MM.1S (cell line): ENCODE data around the gene UBE2G2.

Source experiments
- EZH2phosphoT487 ChIP-seq: fragments of 300-600 bp; sonication (generic); IDR thresholded peaks from 2 replicates; pipeline ENCODE4 v1.6.1; 2018; ENCODE audit warnings: antibody characterized with exemption, low read length
- TF ChIP-seq, protein P1 (sequence below): fragments of 300-600 bp; sonication (generic); IDR thresholded peaks from 2 replicates; pipeline ENCODE4 v1.5.1; 2016; ENCODE audit warnings: antibody characterized with exemption, low read length, mixed read lengths

DNA sequence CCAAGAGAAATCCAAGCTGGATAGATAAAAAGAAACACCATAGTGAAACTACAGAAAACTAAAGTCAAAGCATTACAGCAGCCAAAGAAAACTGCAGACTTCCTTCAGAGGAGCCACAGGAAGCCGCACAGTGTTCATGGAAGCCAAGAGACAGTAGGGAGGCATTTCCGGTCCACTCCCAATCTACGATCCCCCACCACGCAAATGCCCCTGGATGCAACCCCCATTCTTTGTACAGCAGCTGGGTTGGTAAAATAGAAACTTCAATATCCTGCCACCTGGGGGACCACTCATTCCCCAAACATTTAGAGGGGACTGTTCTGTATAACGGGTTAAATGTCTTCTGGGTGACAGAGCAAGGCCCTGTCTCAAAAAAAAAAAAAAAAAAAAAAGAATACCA is 46.4 kb downstream of the UBE2G2 start:
- TF ChIP-seq, protein P1, sequence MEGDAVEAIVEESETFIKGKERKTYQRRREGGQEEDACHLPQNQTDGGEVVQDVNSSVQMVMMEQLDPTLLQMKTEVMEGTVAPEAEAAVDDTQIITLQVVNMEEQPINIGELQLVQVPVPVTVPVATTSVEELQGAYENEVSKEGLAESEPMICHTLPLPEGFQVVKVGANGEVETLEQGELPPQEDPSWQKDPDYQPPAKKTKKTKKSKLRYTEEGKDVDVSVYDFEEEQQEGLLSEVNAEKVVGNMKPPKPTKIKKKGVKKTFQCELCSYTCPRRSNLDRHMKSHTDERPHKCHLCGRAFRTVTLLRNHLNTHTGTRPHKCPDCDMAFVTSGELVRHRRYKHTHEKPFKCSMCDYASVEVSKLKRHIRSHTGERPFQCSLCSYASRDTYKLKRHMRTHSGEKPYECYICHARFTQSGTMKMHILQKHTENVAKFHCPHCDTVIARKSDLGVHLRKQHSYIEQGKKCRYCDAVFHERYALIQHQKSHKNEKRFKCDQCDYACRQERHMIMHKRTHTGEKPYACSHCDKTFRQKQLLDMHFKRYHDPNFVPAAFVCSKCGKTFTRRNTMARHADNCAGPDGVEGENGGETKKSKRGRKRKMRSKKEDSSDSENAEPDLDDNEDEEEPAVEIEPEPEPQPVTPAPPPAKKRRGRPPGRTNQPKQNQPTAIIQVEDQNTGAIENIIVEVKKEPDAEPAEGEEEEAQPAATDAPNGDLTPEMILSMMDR: no peak
- TF ChIP-seq EZH2phosphoT487: no peak
